HepG2 (cell line): Measurements from ENCODE around the gene RTP2. TPM values are rescaled to one million over a fixed set of nuclear protein-coding genes. Genes with fewer than 3 reads are reported as not detected.

Source experiments
- ATAC-seq: fragments of 200-7000 bp; cut with Tn5 transposase; 3 replicates; pipeline ENCODE4 v1.9.1; 2020; ENCODE audit warnings: mild to moderate bottlenecking, moderate library complexity
- BruUV-seq: library from RNA; stranded (reverse); fragments of 400-500 nt; replicated peaks from 2 replicates; lab custom pipeline; 2021; lab: Mats Ljungman, UMichigan
- CTCF ChIA-PET: fragments of 300-600 bp; formaldehyde crosslinking; extraction: SDS; loops from one replicate; lab custom pipeline; 2021; ENCODE audit warnings: low total read pairs, inconsistent platforms, low intra/inter-chr PET ratio; lab: Yijun Ruan, JAX
- POLR2A ChIA-PET: fragments of 350-600 bp; sonication (Branson Sonifier 250); formaldehyde crosslinking; loops from one replicate; lab custom pipeline; 2020; ENCODE audit warnings: antibody characterized with exemption, inconsistent platforms; lab: Yijun Ruan, JAX
- DNase-seq: peaks from one replicate; pipeline ENCODE4 v3.0.0-alpha.2; 2015; ENCODE audit warnings: low spot score
- FAIRE-seq: peaks from 3 replicates; lab custom pipeline; 2011; peaks lifted over from hg19 to GRCh38; lab: Jason Lieb, UNC
- H2AFZ ChIP-seq: one replicate; pipeline ENCODE4 v1.6.1; 2011; ENCODE audit warnings: low read length, inconsistent platforms
- H3K27ac ChIP-seq: fragments of 300-600 bp; 3 replicates; pipeline ENCODE4 v1.8.0; 2011; ENCODE audit warnings: mixed run types, mild to moderate bottlenecking, mixed read lengths, low read length, inconsistent platforms; ENCODE audit not compliant: insufficient read depth; ENCODE audit errors: extremely low read length
- H3K27me3 ChIP-seq, 2 experiments: fragments of 200-600 bp in 1 of 2; 2 replicates in 1 of 2; 3 replicates in 1 of 2; pipeline versions ENCODE4 v1.6.0 to v1.8.0; 2011; ENCODE audit warnings: low read length in 2 of 2, mild to moderate bottlenecking in 2 of 2, moderate library complexity in 2 of 2, inconsistent platforms in 1 of 2; ENCODE audit not compliant: insufficient read depth in 2 of 2, control insufficient read depth in 1 of 2
- H3K36me3 ChIP-seq, 2 experiments: fragments of 200-600 bp in 1 of 2; replicated peaks in 1 of 2; 2 replicates in 1 of 2; 3 replicates in 1 of 2; pipeline versions ENCODE4 v1.5.1 to v1.8.0; 2011; ENCODE audit warnings: low read length in 2 of 2, inconsistent platforms in 1 of 2; ENCODE audit not compliant: insufficient read depth in 2 of 2, control insufficient read depth in 1 of 2
- H3K4me1 ChIP-seq: 2 replicates; pipeline ENCODE4 v1.5.1; 2012; ENCODE audit warnings: low read length, inconsistent platforms; ENCODE audit not compliant: insufficient read depth
- H3K4me2 ChIP-seq: 2 replicates; pipeline ENCODE4 v1.6.0; 2011; ENCODE audit warnings: low read depth, low read length, inconsistent platforms
- H3K4me3 ChIP-seq, 3 experiments: fragments of 200-600 bp in 1 of 3; sonication (generic), shearing (Covaris generic) in 1 of 3; replicated peaks in 1 of 3; 2 replicates each; pipeline ENCODE4 v1.5.1; 2011 to 2016; ENCODE audit warnings: low read length in 3 of 3, inconsistent platforms in 2 of 3, low read depth in 2 of 3, mild to moderate bottlenecking in 2 of 3, control low read depth in 1 of 3, mixed read lengths in 1 of 3; ENCODE audit not compliant: insufficient read depth in 1 of 3
- H3K79me2 ChIP-seq: one replicate; pipeline ENCODE4 v1.6.1; 2011; ENCODE audit warnings: low read length, inconsistent platforms; ENCODE audit not compliant: insufficient read depth
- H3K9ac ChIP-seq: 2 replicates; pipeline ENCODE4 v1.6.0; 2011; ENCODE audit warnings: mild to moderate bottlenecking, low read depth, low read length, inconsistent platforms; ENCODE audit not compliant: insufficient read depth
- H3K9me3 ChIP-seq: 2 replicates; pipeline ENCODE4 v1.5.1; 2012; ENCODE audit warnings: mild to moderate bottlenecking, low read length
- H4K20me1 ChIP-seq: 2 replicates; pipeline ENCODE4 v1.6.0; 2011; ENCODE audit warnings: inconsistent platforms, mild to moderate bottlenecking, low read length, moderate library complexity; ENCODE audit not compliant: insufficient read depth
- ASH2L ChIP-seq: fragments of 300-600, 200-600 bp; sonication (generic); IDR thresholded peaks from 2 replicates; pipeline ENCODE4 v1.7.0; 2017; ENCODE audit warnings: low read depth, mild to moderate bottlenecking, moderate library complexity, mixed read lengths, low read length; ENCODE audit not compliant: insufficient read length
- CCDC6 ChIP-seq: sonication (generic); formaldehyde crosslinking; IDR thresholded peaks from 2 replicates; pipeline ENCODE4 v1.8.1; 2022; ENCODE audit warnings: mild to moderate bottlenecking, missing genetic modification reagents, moderate library complexity
- E2F2 ChIP-seq: sonication (generic); formaldehyde crosslinking; IDR thresholded peaks from 2 replicates; pipeline ENCODE4 v1.4.0; 2020; ENCODE audit warnings: missing genetic modification reagents, borderline replicate concordance
- HDAC1 ChIP-seq: sonication (generic); formaldehyde crosslinking; IDR thresholded peaks from 2 replicates; pipeline ENCODE4 v1.5.1; 2020; ENCODE audit warnings: mild to moderate bottlenecking, missing genetic modification reagents
- NRL ChIP-seq: sonication (generic); formaldehyde crosslinking; IDR thresholded peaks from 2 replicates; pipeline ENCODE4 v1.5.0; 2020; ENCODE audit warnings: missing genetic modification reagents, mild to moderate bottlenecking, moderate library complexity, borderline replicate concordance
- PRDM4 ChIP-seq: sonication (generic); formaldehyde crosslinking; IDR thresholded peaks from 2 replicates; pipeline ENCODE4 v1.9.0; 2021; ENCODE audit warnings: missing genetic modification reagents, borderline replicate concordance
- UBTF ChIP-seq: sonication (generic); formaldehyde crosslinking; IDR thresholded peaks from 2 replicates; pipeline ENCODE4 v1.4.0; 2020; ENCODE audit warnings: mild to moderate bottlenecking, missing genetic modification reagents
- ZNF256 ChIP-seq: sonication (generic); formaldehyde crosslinking; conservative IDR thresholded peaks from 2 replicates; pipeline ENCODE4 v1.4.0; 2020; ENCODE audit warnings: missing genetic modification reagents
- ZSCAN29 ChIP-seq: sonication (generic); formaldehyde crosslinking; conservative IDR thresholded peaks from 2 replicates; pipeline ENCODE4 v1.4.0; 2020; ENCODE audit warnings: mild to moderate bottlenecking, missing genetic modification reagents
- WGBS: methylation state at CpG from one replicate; pipeline ENCODE4 v1.1.6; 2017; ENCODE audit warnings: low lambda C conversion rate; 5-methylcytosine and 5-hydroxymethylcytosine counted together
- in situ Hi-C: cut with HindIII; loops from 2 replicates; pipeline ENCODE4 v1.10.0; 2017; ENCODE audit warnings: low pct_unique_long_range_greater_than_20kb; ENCODE audit not compliant: extremely low pct_ligation_motif_present
- intact Hi-C: fragments of 100-400 bp; cut with micrococcal nuclease; formaldehyde crosslinking; loops from one replicate; pipeline ENCODE4 v1.10.0; 2022; ENCODE audit not compliant: unreplicated experiment
- polyA plus RNA-seq, 8 experiments: library from polyadenylated mRNA; depleted of rRNA in 3 of 8; stranded (reverse) in 7 of 8; unstranded in 1 of 8; fragments of >200 nt; fragmentation: Illumina TruSeq in 4 of 8; extraction: Trizol in 4 of 8; gene quantifications; 2 replicates each; pipeline versions ENCODE4 v1.2.1 to v1.2.3, GENCODE V29; 2011 to 2016; ENCODE audit warnings: low read depth in 4 of 8, missing spikeins in 1 of 8, mixed read lengths in 1 of 8; ENCODE audit not compliant: insufficient read depth in 1 of 8
- total RNA-seq, 5 experiments: library from RNA; depleted of rRNA; stranded (reverse); fragments of >200 nt; fragmentation: Illumina TruSeq; extraction: Trizol; gene quantifications; 2 replicates each; pipeline ENCODE4 v1.2.3, GENCODE V29; 2016; ENCODE audit warnings: low read depth in 1 of 5
- TF ChIP-seq, protein P1 (sequence below): IDR thresholded peaks from 2 replicates; pipeline ENCODE4 v1.6.1; 2012; ENCODE audit warnings: low read depth, low read length, improper control_type of control experiment
- TF ChIP-seq, protein P2 (sequence below): sonication (generic); formaldehyde crosslinking; IDR thresholded peaks from 2 replicates; pipeline ENCODE4 v1.8.1; 2023; ENCODE audit warnings: mild to moderate bottlenecking, moderate library complexity, missing genetic modification reagents

RTP2 gene
- total and polyA plus RNA-seq, 2 of the 13 experiments (the other 11 are each of a cell fraction or from before 2014, with no cell fraction given): not detected

DNA sequence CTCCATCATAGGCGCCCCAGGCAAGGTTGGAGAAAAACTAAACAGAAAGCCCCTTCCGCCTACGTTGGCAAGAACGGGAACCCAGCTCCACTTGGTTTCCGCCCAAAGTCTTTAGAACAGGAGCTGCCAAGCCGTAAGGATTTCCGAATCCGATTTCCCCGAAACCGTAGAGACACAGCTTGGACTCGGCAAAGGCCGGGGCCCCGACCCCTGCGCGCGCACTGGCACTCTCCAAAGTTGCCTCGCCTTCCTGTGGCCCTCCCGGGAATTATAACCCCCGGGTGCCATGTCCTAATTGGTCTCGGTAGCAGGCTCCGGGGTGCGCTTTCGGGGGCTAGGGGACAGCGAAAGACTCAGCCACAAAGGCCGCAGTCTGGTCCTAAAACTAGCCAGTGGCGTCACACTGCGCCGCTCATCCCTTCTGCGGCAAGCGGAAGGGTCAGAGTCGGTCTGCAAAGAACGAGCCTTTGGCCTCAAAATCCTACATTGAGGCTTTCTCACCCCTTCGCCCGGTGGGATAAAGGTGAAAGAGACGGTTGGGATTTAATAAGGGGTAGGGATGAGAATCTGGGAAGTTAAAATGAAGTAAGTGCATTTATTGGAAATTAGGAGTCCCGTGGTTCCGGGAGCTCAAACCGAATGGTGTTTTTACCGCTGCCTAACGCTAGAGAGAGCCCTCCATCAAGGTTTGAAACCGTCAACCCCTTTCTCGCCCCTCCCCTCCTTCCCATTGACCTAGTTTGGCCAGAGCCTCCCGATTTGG, 36.2 kb upstream of the RTP2 start (continued):
- TF ChIP-seq UBTF (CRISPR knock-in tag): no peak; the same call in 1 of the 2 replicates
- TF ChIP-seq, protein P1, sequence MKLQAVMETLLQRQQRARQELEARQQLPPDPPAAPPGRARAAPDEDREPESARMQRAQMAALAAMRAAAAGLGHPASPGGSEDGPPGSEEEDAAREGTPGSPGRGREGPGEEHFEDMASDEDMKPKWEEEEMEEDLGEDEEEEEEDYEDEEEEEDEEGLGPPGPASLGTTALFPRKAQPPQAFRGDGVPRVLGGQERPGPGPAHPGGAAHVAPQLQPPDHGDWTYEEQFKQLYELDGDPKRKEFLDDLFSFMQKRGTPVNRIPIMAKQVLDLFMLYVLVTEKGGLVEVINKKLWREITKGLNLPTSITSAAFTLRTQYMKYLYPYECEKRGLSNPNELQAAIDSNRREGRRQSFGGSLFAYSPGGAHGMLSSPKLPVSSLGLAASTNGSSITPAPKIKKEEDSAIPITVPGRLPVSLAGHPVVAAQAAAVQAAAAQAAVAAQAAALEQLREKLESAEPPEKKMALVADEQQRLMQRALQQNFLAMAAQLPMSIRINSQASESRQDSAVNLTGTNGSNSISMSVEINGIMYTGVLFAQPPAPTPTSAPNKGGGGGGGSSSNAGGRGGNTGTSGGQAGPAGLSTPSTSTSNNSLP: no peak
- TF ChIP-seq, all 625 proteins: peak for 35

GRCh38 chr3:187738071-187738330, 35.6 kb upstream of the RTP2 start:
- Histone ChIP-seq H3K4me1 (peaks cover 57% of the 10 kb centered on the region), H3K4me2 (peak overlapping the region; percentile 95)
- POLR2A ChIA-PET: interaction anchor here (0.7 to 5.7 kb wide), 4 partner anchors 12 to 1008 kb away, joined by 5 to 31 read pairs (median 6); no protein-coding TSS in a partner anchor
- TF ChIP-seq ZSCAN29 (CRISPR knock-in tag): 0 out of 2 replicates have a peak, but pooled peaks have one; percentile 4
- no peak for TF ChIP-seq PRDM4 (CRISPR knock-in tag)
- no peak for TF ChIP-seq E2F2 (CRISPR knock-in tag)
- TF ChIP-seq CCDC6: peak; percentile 67; the same call in 1 of the 2 replicates
- TF ChIP-seq, protein P2, sequence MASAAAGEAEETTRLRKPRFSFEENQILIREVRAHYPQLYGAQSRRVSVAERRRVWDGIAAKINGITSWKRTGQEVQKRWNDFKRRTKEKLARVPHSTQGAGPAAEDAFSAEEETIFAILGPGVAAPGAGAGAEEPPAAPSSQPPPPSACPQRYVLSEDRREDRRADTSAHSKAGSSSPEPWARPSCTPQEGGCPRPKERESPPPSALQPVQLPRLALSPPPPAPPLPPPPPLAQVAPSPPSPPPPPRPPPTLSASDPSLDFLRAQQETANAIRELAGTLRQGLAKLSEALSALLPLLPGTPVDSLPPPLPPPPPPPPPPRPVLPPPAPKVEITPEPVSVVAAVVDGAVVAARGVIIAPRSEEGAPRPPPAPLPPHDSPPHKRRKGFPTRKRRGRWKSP (CRISPR knock-in tag): 0 out of 2 replicates have a peak, but pooled peaks have one; percentile 5
- TF ChIP-seq ZNF256 (CRISPR knock-in tag): no peak
- no peak for TF ChIP-seq NRL (CRISPR knock-in tag)
- no peak for TF ChIP-seq HDAC1
- TF ChIP-seq ASH2L: peak; percentile 41

More at GRCh38 chr3:187738071-187738330, 35.6 kb upstream of the RTP2 start:
- intact Hi-C loops (loop anchor here (2.0 to 5.0 kb wide), 2 partner anchors 1099 to 1411 kb away; no protein-coding TSS in a partner anchor), in situ Hi-C loops (loop anchor here (25.0 kb wide), 3 partner anchors 674 to 999 kb away; no protein-coding TSS in a partner anchor)
- Histone ChIP-seq H4K20me1 (peaks cover 97% of the 10 kb centered on the region), H3K27ac (peak overlapping the region; percentile 100), H3K79me2 (peaks cover 96% of the 10 kb centered on the region), H3K36me3 (peaks cover 8 to 22% of the 10 kb centered on the region in 2 experiments), H3K9me3 (no peaks in the 10 kb centered on the region), H2AFZ (no peak overlapping the region), H3K9ac (peak overlapping the region; percentile 99), H3K27me3 (no peaks in the 10 kb centered on the region), H3K4me3 (peak overlapping the region; percentile 45 to 99 (median 98))
- BruUV-seq: no TSS peak
- CTCF ChIA-PET: interaction anchor here (2.7 to 3.5 kb wide), 2 partner anchors 1216 to 1219 kb away, joined by 8 to 16 read pairs; no protein-coding TSS in a partner anchor
- FAIRE-seq (no peak), ATAC-seq (no peak), DNase-seq (no peak)
- 57% methylated on average over 7 of the region's 7 CpGs for WGBS
